Measurements from ENCODE around the gene DUSP1. TPM values are rescaled to one million over a fixed set of nuclear protein-coding genes. Genes with fewer than 3 reads are reported as not detected.

The DUSP1 gene
- total and polyA plus RNA-seq, 9 of the 15 experiments (the other 6 are each of a cell fraction or from before 2014, with no cell fraction given): 2.1 to 14.2 (median 8.5) TPM

DNA sequence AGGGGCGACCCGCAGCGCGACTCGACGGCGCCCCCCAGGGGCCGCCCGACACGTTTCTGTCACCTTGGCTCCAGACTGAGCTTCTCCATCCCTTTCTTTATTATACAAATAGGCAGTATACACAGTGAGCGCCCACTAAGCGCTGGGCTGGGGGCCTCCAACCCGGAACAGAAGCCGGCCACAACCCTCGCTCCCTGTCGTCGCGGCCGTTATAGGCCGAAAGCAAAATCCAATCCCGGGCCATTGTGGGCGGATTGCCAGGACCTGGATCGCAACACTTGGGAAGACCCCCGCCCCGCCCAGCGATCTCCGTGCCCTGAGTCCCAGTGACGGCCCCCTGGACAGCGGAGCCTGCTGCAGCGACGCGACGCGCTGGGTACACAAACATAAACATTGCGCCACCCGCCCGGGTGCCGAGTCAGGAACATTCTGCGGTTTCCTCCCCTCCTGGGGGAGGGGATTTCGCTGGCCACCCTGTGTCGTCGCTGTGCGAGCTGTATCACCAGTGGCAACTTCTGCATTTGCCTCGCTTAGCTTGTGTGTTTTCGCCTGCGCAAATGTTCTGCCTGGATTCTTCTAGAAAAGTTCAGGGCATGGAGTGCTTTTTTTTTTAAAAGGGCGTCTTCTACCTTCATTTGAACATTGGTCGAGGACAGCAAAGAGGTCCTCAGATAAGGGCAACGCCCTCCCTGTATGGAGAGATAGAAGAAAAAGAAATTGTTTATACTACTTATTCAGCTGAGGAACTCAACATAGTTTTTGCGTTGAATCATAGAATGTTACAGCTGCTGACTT lies 1.3 kb upstream of the DUSP1 start (continued):
- TF ChIP-seq, protein P1, sequence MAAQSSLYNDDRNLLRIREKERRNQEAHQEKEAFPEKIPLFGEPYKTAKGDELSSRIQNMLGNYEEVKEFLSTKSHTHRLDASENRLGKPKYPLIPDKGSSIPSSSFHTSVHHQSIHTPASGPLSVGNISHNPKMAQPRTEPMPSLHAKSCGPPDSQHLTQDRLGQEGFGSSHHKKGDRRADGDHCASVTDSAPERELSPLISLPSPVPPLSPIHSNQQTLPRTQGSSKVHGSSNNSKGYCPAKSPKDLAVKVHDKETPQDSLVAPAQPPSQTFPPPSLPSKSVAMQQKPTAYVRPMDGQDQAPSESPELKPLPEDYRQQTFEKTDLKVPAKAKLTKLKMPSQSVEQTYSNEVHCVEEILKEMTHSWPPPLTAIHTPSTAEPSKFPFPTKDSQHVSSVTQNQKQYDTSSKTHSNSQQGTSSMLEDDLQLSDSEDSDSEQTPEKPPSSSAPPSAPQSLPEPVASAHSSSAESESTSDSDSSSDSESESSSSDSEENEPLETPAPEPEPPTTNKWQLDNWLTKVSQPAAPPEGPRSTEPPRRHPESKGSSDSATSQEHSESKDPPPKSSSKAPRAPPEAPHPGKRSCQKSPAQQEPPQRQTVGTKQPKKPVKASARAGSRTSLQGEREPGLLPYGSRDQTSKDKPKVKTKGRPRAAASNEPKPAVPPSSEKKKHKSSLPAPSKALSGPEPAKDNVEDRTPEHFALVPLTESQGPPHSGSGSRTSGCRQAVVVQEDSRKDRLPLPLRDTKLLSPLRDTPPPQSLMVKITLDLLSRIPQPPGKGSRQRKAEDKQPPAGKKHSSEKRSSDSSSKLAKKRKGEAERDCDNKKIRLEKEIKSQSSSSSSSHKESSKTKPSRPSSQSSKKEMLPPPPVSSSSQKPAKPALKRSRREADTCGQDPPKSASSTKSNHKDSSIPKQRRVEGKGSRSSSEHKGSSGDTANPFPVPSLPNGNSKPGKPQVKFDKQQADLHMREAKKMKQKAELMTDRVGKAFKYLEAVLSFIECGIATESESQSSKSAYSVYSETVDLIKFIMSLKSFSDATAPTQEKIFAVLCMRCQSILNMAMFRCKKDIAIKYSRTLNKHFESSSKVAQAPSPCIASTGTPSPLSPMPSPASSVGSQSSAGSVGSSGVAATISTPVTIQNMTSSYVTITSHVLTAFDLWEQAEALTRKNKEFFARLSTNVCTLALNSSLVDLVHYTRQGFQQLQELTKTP (IDR thresholded peaks at IDR 0.05; ENCODE audit: low read depth in 1 of 2, partially characterized antibody in 2 of 2): peak in 1 of 2 experiments; percentile 43
- TF ChIP-seq ZNF778 (CRISPR knock-in tag; IDR thresholded peaks at IDR 0.05) (no peak), TEAD2 (tag; IDR thresholded peaks at IDR 0.05) (peak; percentile 42; the same call in 1 of the 2 replicates), NBN (IDR thresholded peaks at IDR 0.05; ENCODE audit: low read depth) (peak; percentile 51; the same call in 1 of the 2 replicates), PTRF (tag; IDR thresholded peaks at IDR 0.05) (no peak), HMGN3 (IDR thresholded peaks at IDR 0.05; ENCODE audit: borderline replicate concordance, extremely low read depth, insufficient read length, low read depth, low read length) (peak; percentile 41), CCNT2 (IDR thresholded peaks at IDR 0.05; ENCODE audit: borderline replicate concordance, extremely low read depth, insufficient read length, low read depth, low read length) (peak; percentile 85), CEBPB (tag; IDR thresholded peaks at IDR 0.05) (peak; percentile 99), NR4A1 (CRISPR knock-in tag; IDR thresholded peaks at IDR 0.05) (no peak), NR4A1 (tag; IDR thresholded peaks at IDR 0.05) (peak; percentile 63; the same call in 1 of the 2 replicates), NCOA4 (IDR thresholded peaks at IDR 0.05; ENCODE audit: partially characterized antibody) (no peak), DPF2 (IDR thresholded peaks at IDR 0.05) (peak; percentile 91), TAL1 (IDR thresholded peaks at IDR 0.05) (peak; percentile 76), KDM5B (IDR thresholded peaks at IDR 0.05; ENCODE audit: insufficient replicate concordance, low read depth, low read length) (peak; percentile 45), RCOR1 (IDR thresholded peaks at IDR 0.05; ENCODE audit: borderline replicate concordance in 1 of 2, low read depth in 2 of 2, low read length in 2 of 2) (peak; percentile 30 to 80)
- TF ChIP-seq, protein P2, sequence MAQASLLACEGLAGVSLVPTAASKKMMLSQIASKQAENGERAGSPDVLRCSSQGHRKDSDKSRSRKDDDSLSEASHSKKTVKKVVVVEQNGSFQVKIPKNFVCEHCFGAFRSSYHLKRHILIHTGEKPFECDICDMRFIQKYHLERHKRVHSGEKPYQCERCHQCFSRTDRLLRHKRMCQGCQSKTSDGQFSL (CRISPR knock-in tag; IDR thresholded peaks at IDR 0.05): no peak
- TF ChIP-seq, protein P2 (tag; IDR thresholded peaks at IDR 0.05): no peak
- TF ChIP-seq, protein P3, sequence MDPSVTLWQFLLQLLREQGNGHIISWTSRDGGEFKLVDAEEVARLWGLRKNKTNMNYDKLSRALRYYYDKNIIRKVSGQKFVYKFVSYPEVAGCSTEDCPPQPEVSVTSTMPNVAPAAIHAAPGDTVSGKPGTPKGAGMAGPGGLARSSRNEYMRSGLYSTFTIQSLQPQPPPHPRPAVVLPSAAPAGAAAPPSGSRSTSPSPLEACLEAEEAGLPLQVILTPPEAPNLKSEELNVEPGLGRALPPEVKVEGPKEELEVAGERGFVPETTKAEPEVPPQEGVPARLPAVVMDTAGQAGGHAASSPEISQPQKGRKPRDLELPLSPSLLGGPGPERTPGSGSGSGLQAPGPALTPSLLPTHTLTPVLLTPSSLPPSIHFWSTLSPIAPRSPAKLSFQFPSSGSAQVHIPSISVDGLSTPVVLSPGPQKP (CRISPR knock-in tag; IDR thresholded peaks at IDR 0.05): no peak
- TF ChIP-seq, protein P4, sequence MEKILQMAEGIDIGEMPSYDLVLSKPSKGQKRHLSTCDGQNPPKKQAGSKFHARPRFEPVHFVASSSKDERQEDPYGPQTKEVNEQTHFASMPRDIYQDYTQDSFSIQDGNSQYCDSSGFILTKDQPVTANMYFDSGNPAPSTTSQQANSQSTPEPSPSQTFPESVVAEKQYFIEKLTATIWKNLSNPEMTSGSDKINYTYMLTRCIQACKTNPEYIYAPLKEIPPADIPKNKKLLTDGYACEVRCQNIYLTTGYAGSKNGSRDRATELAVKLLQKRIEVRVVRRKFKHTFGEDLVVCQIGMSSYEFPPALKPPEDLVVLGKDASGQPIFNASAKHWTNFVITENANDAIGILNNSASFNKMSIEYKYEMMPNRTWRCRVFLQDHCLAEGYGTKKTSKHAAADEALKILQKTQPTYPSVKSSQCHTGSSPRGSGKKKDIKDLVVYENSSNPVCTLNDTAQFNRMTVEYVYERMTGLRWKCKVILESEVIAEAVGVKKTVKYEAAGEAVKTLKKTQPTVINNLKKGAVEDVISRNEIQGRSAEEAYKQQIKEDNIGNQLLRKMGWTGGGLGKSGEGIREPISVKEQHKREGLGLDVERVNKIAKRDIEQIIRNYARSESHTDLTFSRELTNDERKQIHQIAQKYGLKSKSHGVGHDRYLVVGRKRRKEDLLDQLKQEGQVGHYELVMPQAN (IDR thresholded peaks at IDR 0.05; ENCODE audit: borderline replicate concordance): 0 out of 2 replicates have a peak, but pooled peaks have one; percentile 16
